Osteoblast (primary cell): ENCODE measurements around the gene GDF7. TPM values are rescaled to one million over a fixed set of nuclear protein-coding genes. Genes with fewer than 3 reads are reported as not detected.

Experiments used
- DNase-seq: peaks from one replicate; pipeline ENCODE4 v3.0.0; 2011; ENCODE audit warnings: low spot score, mixed read lengths; ENCODE audit not compliant: insufficient read length; ENCODE audit errors: missing footprints
- H2AFZ ChIP-seq: 2 replicates; pipeline ENCODE4 v1.6.0; 2011; ENCODE audit warnings: mild to moderate bottlenecking, low read length
- H3K27ac ChIP-seq: 2 replicates; pipeline ENCODE4 v1.5.1; 2011; ENCODE audit warnings: mild to moderate bottlenecking, low read depth, low read length, moderate library complexity
- H3K27me3 ChIP-seq: 2 replicates; pipeline ENCODE4 v1.6.0; 2012; ENCODE audit warnings: mild to moderate bottlenecking, control low read depth, inconsistent platforms, low read length, moderate library complexity; ENCODE audit not compliant: insufficient read depth
- H3K36me3 ChIP-seq: 2 replicates; pipeline ENCODE4 v1.5.1; 2011; ENCODE audit warnings: mild to moderate bottlenecking, low read length, control low read depth, moderate library complexity; ENCODE audit not compliant: insufficient read depth
- H3K4me1 ChIP-seq: 2 replicates; pipeline ENCODE4 v1.5.1; 2011; ENCODE audit warnings: mild to moderate bottlenecking, low read length, control low read depth, moderate library complexity; ENCODE audit not compliant: insufficient read depth
- H3K4me2 ChIP-seq: 2 replicates; pipeline ENCODE4 v1.6.0; 2011; ENCODE audit warnings: mild to moderate bottlenecking, low read length; ENCODE audit not compliant: insufficient read depth
- H3K4me3 ChIP-seq: fragments of 200-600 bp; sonication (generic); 3 replicates; pipeline ENCODE4 v1.5.1; 2012; ENCODE audit warnings: mild to moderate bottlenecking, low read length, inconsistent platforms; ENCODE audit not compliant: insufficient read depth
- H3K79me2 ChIP-seq: 2 replicates; pipeline ENCODE4 v1.6.0; 2012; ENCODE audit warnings: mild to moderate bottlenecking, low read length, control low read depth, inconsistent platforms; ENCODE audit not compliant: insufficient read depth
- H3K9me3 ChIP-seq: 2 replicates; pipeline ENCODE4 v1.5.1; 2011; ENCODE audit warnings: low read depth, low read length, control low read depth
- H4K20me1 ChIP-seq: 2 replicates; pipeline ENCODE4 v1.6.0; 2012; ENCODE audit warnings: mild to moderate bottlenecking, low read length, control low read depth; ENCODE audit not compliant: insufficient read depth
- CTCF ChIP-seq: IDR thresholded peaks from 2 replicates; pipeline ENCODE4 v1.5.1; 2011; ENCODE audit warnings: mild to moderate bottlenecking, low read depth, low read length, moderate library complexity; ENCODE audit errors: extremely low read depth
- total RNA-seq: library from RNA; depleted of rRNA; stranded (reverse); fragments of >200 nt; gene quantifications from 2 replicates; pipeline ENCODE4 v1.2.3, GENCODE V29; 2012

Gene GDF7
- total RNA-seq, 1 donor: not detected

GRCh38 chr2:20649576-20649975, 17.4 kb upstream of the GDF7 start:
- Histone ChIP-seq H3K4me2 (peak overlapping the region; percentile 90), H3K36me3 (peaks cover 7% of the 10 kb centered on the region), H3K4me1 (peaks cover 15% of the 10 kb centered on the region), H3K27ac (no peak overlapping the region), H3K27me3 (no peaks in the 10 kb centered on the region), H2AFZ (no peak overlapping the region), H3K79me2 (peaks cover 56% of the 10 kb centered on the region), H3K9me3 (no peaks in the 10 kb centered on the region), H3K4me3 (no peak overlapping the region), H4K20me1 (peaks cover 20% of the 10 kb centered on the region)
- DNase-seq: no peak
- TF ChIP-seq CTCF: no peak

GRCh38 chr2:20649976-20650375, 17.0 kb upstream of the GDF7 start:
- peak overlapping the region; percentile 91 for H2AFZ ChIP-seq
- DNase-seq: no peak
- peaks cover 15% of the 10 kb centered on the region for H3K4me1 ChIP-seq

GRCh38 chr2:20650393-20650876, 16.5 kb upstream of the GDF7 start:
- Histone ChIP-seq H3K27ac (peak overlapping the region; percentile 85), H4K20me1 (peaks cover 20% of the 10 kb centered on the region), H3K27me3 (peaks cover 5% of the 10 kb centered on the region), H3K4me2 (peak overlapping the region; percentile 90), H3K9me3 (no peaks in the 10 kb centered on the region), H3K4me3 (peak overlapping the region; percentile 89), H3K4me1 (peaks cover 15% of the 10 kb centered on the region), H2AFZ (peak overlapping the region; percentile 91), H3K79me2 (peaks cover 53% of the 10 kb centered on the region), H3K36me3 (no peaks in the 10 kb centered on the region)
- TF ChIP-seq CTCF: no peak
- DNase-seq: peak; percentile 97

More at GRCh38 chr2:20649976-20650375, 17.0 kb upstream of the GDF7 start:
- H3K79me2 ChIP-seq: peaks cover 56% of the 10 kb centered on the region
- H3K36me3 ChIP-seq: peaks cover 3% of the 10 kb centered on the region
- H3K9me3 ChIP-seq: no peaks in the 10 kb centered on the region
- H4K20me1 ChIP-seq: peaks cover 20% of the 10 kb centered on the region
- H3K27ac ChIP-seq: peak overlapping the region; percentile 85
- H3K4me3 ChIP-seq: peak overlapping the region; percentile 89
- TF ChIP-seq CTCF: no peak
- peaks cover under 1% of the 10 kb centered on the region for H3K27me3 ChIP-seq
- H3K4me2 ChIP-seq: peak overlapping the region; percentile 90

- H3K9me3 ChIP-seq: no peaks in the 10 kb centered on the region
- H3K4me2 ChIP-seq: peak within 1 kb of the TSS; percentile 90
- H3K79me2 ChIP-seq: peaks cover 47% of the 10 kb centered on the region
- H3K36me3 ChIP-seq: no peaks in the 10 kb centered on the region
- peaks cover 12% of the 10 kb centered on the region for H3K27me3 ChIP-seq
- DNase-seq: peak; percentile 99
- H3K4me1 ChIP-seq: peaks cover 15% of the 10 kb centered on the region
- peaks cover 18% of the 10 kb centered on the region for H4K20me1 ChIP-seq
- H2AFZ ChIP-seq: peak within 1 kb of the TSS; percentile 98
- H3K4me3 ChIP-seq: peak within 1 kb of the TSS; percentile 89
- peak within 1 kb of the TSS; percentile 85 for H3K27ac ChIP-seq
- peak; percentile 59 for TF ChIP-seq CTCF
Observed at GRCh38 chr2:20650877-20651730, 15.8 kb upstream of the GDF7 start, which contains the start of gene HS1BP3. TSS of gene HS1BP3 (minus strand) at chr2:20651098. CDS start at chr2:20651063, 35 bp downstream.
